HEK293T (cell line): ENCODE data around the gene LRRC8E.

ENCODE experiments used
- CTCF ChIA-PET: fragments of 350-600 bp; formaldehyde crosslinking; extraction: SDS; loops from one replicate; lab custom pipeline; 2021; ENCODE audit warnings: antibody characterized with exemption, inconsistent platforms; lab: Yijun Ruan, JAX
- POLR2A ChIA-PET: fragments of 350-600 bp; formaldehyde crosslinking; extraction: SDS; loops from one replicate; lab custom pipeline; 2020; ENCODE audit warnings: antibody characterized with exemption, inconsistent platforms; lab: Yijun Ruan, JAX
- DNase-seq: peaks from one replicate; pipeline ENCODE4 v3.0.0; 2012; ENCODE audit warnings: mixed read lengths; ENCODE audit errors: extremely low spot score
- ARNT ChIP-seq: fragments of 450-650 bp; IDR thresholded peaks from 2 replicates; pipeline ENCODE4 v1.6.1; 2017; ENCODE audit warnings: mild to moderate bottlenecking
- BHLHE40 ChIP-seq: fragments of 450-650 bp; IDR thresholded peaks from 2 replicates; pipeline ENCODE4 v1.6.1; 2016; ENCODE audit warnings: mild to moderate bottlenecking, moderate library complexity, borderline replicate concordance
- CTBP1 ChIP-seq: fragments of 450-650 bp; IDR thresholded peaks from 2 replicates; pipeline ENCODE4 v1.6.1; 2016; ENCODE audit warnings: borderline replicate concordance
- ELF4 ChIP-seq: fragments of 450-650 bp; IDR thresholded peaks from 2 replicates; pipeline ENCODE4 v1.6.1; 2017; ENCODE audit warnings: antibody characterized with exemption
- FOXA1 ChIP-seq: fragments of 450-650 bp; IDR thresholded peaks from 2 replicates; pipeline ENCODE4 v1.6.1; 2016; ENCODE audit warnings: mild to moderate bottlenecking
- FOXK2 ChIP-seq: fragments of 450-650 bp; IDR thresholded peaks from 2 replicates; pipeline ENCODE4 v1.6.1; 2016; ENCODE audit warnings: mild to moderate bottlenecking
- FOXM1 ChIP-seq: fragments of 450-650 bp; IDR thresholded peaks from 2 replicates; pipeline ENCODE4 v1.6.1; 2017; ENCODE audit warnings: mild to moderate bottlenecking, borderline replicate concordance
- HDGF ChIP-seq: fragments of 450-650 bp; IDR thresholded peaks from 2 replicates; pipeline ENCODE4 v1.6.1; 2017; ENCODE audit warnings: antibody characterized with exemption, borderline replicate concordance
- L3MBTL2 ChIP-seq: fragments of 450-650 bp; conservative IDR thresholded peaks from 2 replicates; pipeline ENCODE4 v1.6.1; 2016; ENCODE audit warnings: mild to moderate bottlenecking
- LEF1 ChIP-seq: fragments of 450-650 bp; IDR thresholded peaks from 2 replicates; pipeline ENCODE4 v1.6.1; 2017; ENCODE audit warnings: mild to moderate bottlenecking, borderline replicate concordance
- NFRKB ChIP-seq: fragments of 450-650 bp; IDR thresholded peaks from 2 replicates; pipeline ENCODE4 v1.6.1; 2016; ENCODE audit warnings: mild to moderate bottlenecking, moderate library complexity
- SP1 ChIP-seq: fragments of 450-650 bp; IDR thresholded peaks from 2 replicates; pipeline ENCODE4 v1.6.1; 2017
- SUZ12 ChIP-seq: fragments of 450-650 bp; IDR thresholded peaks from 2 replicates; pipeline ENCODE4 v1.6.1; 2016; ENCODE audit warnings: mild to moderate bottlenecking
- TARDBP ChIP-seq: fragments of 450-650 bp; IDR thresholded peaks from 2 replicates; pipeline ENCODE4 v1.6.1; 2016
- ZNF384 ChIP-seq: fragments of 450-650 bp; IDR thresholded peaks from 2 replicates; pipeline ENCODE4 v1.6.1; 2016
- TF ChIP-seq, protein P1 (sequence below): fragments of 450-650 bp; IDR thresholded peaks from 2 replicates; pipeline ENCODE4 v1.6.1; 2016

The LRRC8E gene

DNA sequence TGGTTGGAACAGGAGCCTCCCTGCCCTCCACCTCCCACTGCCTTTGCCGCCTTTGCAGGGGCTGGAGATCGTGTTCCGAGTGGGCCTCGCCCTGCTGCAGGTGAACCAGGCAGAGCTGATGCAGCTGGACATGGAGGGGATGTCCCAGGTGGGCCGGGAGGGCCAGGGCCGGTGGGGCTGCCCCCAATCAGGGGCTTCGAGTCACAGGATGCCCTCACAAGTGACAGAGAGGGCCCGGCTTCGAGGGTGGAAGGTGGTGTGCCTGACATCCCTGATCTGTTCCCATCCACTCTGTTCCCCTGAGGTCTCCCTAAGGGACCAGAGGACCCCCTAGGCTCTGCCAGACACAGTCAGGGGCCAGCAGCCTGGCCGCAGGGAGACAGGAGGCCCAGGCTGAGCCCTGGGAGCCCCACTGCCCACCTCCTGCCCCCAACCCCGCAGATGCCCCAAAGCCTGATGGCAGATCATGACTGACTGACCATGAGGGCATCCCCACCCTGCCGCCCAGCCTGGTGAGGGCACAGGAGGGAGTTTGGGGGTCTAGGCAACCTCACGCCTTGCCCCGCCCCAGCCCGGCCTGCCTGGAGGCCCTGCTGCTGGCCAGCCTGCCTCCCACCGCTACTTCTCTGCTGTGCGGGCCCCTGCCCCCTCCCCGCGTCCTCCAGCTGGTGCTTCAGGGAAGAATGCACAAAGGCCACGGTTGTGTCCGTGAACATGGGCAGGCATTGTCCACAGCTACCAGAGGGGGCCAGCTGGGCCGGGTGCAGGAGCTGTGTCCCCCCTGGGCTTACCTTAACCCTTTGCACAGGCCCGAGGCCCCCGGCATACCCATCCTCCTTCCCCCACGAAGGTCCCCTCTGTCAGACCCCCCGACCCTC is 36.4 kb upstream of the LRRC8E start:
- CTCF ChIA-PET: interaction anchor here (0.6 to 1.3 kb wide), 7 partner anchors 15 to 585 kb away, joined by 3 to 10 read pairs (median 3); partner anchors contain the start of gene SNAPC2
- no peak for DNase-seq
- TF ChIP-seq, protein P1, sequence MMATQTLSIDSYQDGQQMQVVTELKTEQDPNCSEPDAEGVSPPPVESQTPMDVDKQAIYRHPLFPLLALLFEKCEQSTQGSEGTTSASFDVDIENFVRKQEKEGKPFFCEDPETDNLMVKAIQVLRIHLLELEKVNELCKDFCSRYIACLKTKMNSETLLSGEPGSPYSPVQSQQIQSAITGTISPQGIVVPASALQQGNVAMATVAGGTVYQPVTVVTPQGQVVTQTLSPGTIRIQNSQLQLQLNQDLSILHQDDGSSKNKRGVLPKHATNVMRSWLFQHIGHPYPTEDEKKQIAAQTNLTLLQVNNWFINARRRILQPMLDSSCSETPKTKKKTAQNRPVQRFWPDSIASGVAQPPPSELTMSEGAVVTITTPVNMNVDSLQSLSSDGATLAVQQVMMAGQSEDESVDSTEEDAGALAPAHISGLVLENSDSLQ: no peak
- TF ChIP-seq ARNT (no peak), FOXM1 (no peak), SUZ12 (no peak), BHLHE40 (no peak), LEF1 (no peak), SP1 (no peak), CTBP1 (no peak), ZNF384 (no peak)
- POLR2A ChIA-PET: interaction anchor here (0.6 to 1.4 kb wide), 3 partner anchors 11 to 92 kb away, joined by 4 to 5 read pairs (median 5); partner anchors contain the start of genes MAP2K7 and TIMM44

DNA sequence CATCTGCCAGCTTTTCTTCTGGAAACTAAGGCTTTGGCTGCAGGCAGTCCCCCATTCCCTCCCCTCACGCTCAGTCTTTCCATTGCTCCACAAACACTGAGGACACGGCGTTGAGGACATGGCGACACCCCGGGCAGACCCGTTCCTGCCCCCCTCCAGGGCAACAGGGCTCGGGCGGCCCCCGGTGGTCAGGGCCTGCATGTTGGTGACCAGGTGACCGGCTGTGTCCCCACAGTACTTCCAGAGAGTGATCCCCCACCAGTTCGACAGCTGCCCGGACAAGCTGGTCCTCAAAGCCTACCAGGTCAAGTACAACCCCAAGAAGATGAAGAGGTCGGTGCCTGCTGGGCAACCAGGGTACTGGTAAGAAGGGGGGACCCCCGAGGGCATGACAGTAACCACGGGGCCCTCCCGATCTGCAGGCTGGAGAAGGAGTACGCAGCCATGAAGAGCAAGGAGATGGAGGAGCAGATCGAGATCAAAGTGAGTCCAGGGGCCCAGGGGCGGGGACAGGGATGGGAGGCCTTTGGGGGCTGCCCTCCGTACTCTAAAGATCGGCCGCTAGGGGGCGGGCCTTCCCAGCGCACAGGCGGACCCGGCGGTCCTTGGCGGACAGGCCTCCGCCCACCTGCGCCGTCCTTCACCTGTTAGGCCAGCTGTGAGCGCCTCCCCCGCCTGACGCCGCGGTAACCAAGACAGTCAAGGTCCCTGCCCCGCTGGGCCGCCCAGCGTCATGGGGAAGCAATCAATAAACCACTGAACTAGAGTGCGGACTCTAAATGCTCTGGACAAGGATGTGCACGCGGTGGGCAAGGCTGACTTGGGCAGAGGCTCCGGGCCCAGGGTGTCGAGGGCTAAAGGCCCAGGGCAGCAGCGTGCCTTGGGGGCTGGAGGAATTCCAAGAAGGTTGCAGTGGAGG is 35.2 kb upstream of the LRRC8E start:
- peak; percentile 90 for DNase-seq
- ChIA-PET POLR2A (interaction anchor here (1.4 kb wide), 1 partner anchor 51 kb away, joined by 5 read pairs; the partner anchor contains the start of gene MAP2K7), CTCF (interaction anchor here (0.6 to 1.3 kb wide), 7 partner anchors 13 to 76 kb away, joined by 3 to 10 read pairs (median 3); partner anchors contain the start of gene SNAPC2)
- TF ChIP-seq ELF4 (no peak), CTBP1 (no peak), HDGF (no peak), NFRKB (no peak), FOXM1 (no peak), SP1 (no peak), SUZ12 (no peak)

DNA sequence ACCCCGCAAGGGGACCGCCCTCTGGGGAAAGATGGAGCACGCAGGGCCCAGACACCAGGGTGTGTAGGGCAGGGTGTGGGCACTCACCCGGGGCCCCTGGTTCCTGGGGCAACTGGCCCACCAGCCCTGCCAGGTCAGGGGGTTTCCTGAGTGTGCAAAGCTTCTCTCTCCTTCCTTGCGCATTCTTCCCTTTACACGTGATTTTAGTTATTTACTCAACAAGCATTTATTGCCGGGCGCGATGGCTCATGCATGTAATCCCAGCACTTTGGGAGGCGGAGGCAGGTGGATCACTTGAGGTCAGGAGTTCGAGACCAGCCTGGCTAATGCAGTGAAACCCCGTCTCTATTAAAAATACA is 34.6 kb upstream of the LRRC8E start:
- CTCF ChIA-PET: interaction anchor here (1.3 kb wide), 1 partner anchor 25 kb away, joined by 4 read pairs; no protein-coding TSS in a partner anchor
- POLR2A ChIA-PET: no interaction called here
- DNase-seq: no peak
- TF ChIP-seq BHLHE40 (no peak), ELF4 (no peak), TARDBP (no peak), NFRKB (no peak), FOXA1 (no peak), CTBP1 (no peak)
- TF ChIP-seq, protein P1: no peak

DNA sequence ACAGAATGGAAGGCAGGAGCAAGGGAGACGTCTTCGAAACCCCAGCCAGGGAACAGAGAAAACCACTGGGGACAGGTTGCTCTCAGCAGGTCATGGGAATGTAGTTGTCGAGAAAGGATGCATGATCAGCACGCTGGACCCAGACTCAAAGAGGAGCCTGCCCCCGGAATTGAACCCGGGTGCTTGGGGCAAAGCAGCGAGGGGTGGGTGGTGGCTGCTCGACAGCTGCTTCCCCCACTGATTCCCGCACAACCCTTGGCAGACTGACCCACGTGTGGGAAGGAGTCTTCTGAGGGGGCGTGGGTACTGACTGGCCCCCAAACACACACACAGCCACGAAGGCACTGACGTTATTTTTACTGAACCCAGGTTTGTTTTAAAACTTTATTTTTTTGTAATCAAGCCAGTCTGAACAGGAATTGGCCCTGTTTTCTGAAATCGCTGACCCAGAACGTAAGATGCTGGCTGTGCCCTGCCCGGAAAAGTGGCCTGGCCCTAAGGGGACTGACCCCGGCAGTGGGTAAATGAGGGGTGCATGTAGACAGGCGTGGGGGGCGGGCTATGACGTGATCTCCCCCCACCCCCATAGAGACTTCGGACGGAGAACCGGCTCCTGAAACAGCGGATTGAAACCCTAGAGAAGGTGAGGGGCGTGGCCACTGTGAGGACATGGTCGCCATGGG is 32.7 kb upstream of the LRRC8E start:
- POLR2A ChIA-PET: no interaction called here
- CTCF ChIA-PET: no interaction called here
- TF ChIP-seq SP1 (no peak), L3MBTL2 (no peak)
- no peak for DNase-seq

DNA sequence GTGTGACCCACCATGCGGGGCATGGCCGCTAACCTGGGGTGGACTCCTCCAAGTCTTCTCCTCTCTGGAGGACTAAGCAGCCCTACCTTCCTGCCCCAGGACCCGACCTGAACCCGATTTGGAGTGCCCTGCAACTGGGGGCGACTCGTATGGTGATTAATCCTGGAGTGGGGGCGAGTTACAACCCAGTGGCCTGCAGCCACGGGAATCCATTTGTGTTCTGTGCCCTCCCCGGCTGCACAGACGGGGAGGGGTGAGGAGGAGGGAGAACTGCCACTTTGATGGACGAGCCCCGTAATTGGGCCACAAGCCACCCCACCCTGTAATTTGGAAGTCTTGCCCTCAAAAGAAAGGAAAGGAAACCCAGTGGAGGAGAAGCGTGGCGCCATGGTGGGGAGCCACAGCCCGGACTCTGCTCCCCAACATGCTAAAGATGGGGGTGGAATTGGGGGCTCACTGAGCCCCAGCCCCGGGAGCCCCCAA is 32.2 kb upstream of the LRRC8E start:
- ChIA-PET POLR2A (no interaction called here), CTCF (interaction anchor here (3.4 kb wide), 1 partner anchor 13 kb away, joined by 16 read pairs; no protein-coding TSS in a partner anchor)
- TF ChIP-seq FOXM1 (no peak), ZNF384 (no peak), NFRKB (no peak), TARDBP (no peak), SP1 (no peak), FOXK2 (no peak), ARNT (no peak), HDGF (no peak), SUZ12 (no peak), CTBP1 (no peak), L3MBTL2 (no peak), BHLHE40 (no peak), FOXA1 (no peak), LEF1 (no peak)
- TF ChIP-seq, protein P1: no peak
- DNase-seq: no peak
